Measurements from ENCODE around the gene NFE2L1.

- TF ChIP-seq POLR2A (IDR thresholded peaks at IDR 0.05) = no peak
- no peak for TF ChIP-seq CTCF (IDR thresholded peaks at IDR 0.05)
Observed at GRCh38 chr17:48043176-48043575, 5.0 kb upstream of the NFE2L1 start.
